Gastroesophageal sphincter (tissue), 4 donors: ENCODE results near the gene CXCR4. TPM values are rescaled to one million over a fixed set of nuclear protein-coding genes. Genes with fewer than 3 reads are reported as not detected.

ENCODE experiments used
- ATAC-seq: fragments of 150-250 bp; one replicate; pipeline ENCODE4 v1.9.1; 2016; ENCODE audit warnings: mild to moderate bottlenecking, moderate library complexity
- H3K27ac ChIP-seq, 4 donors: fragments of 200-600 bp; sonication (generic) in 3 of 4; 1 replicate in 3 of 4; 2 replicates in 1 of 4; pipeline ENCODE4 v1.5.1; 2016 to 2019
- H3K27me3 ChIP-seq: fragments of 200-600 bp; sonication (generic); one replicate; pipeline ENCODE4 v1.5.1; 2019
- H3K36me3 ChIP-seq, 2 donors: fragments of 200-600 bp; sonication (generic); one replicate each; pipeline ENCODE4 v1.5.1; 2019; ENCODE audit warnings: control low read depth in 1 of 2
- H3K4me1 ChIP-seq, 3 donors: fragments of 200-600 bp; sonication (generic); 1 replicate in 2 of 3; 2 replicates in 1 of 3; pipeline ENCODE4 v1.5.1; 2016 to 2019; ENCODE audit warnings: control low read depth in 2 of 3
- H3K4me3 ChIP-seq, 2 donors: fragments of 200-600 bp; sonication (generic); one replicate each; pipeline ENCODE4 v1.5.1; 2019; ENCODE audit warnings: mild to moderate bottlenecking in 1 of 2, moderate library complexity in 1 of 2
- H3K9me3 ChIP-seq, 3 donors: fragments of 200-600 bp; sonication (generic); one replicate each; pipeline ENCODE4 v1.5.1; 2017 to 2019; ENCODE audit warnings: control low read depth in 2 of 3
- CTCF ChIP-seq, 4 experiments: fragments of 200-600 bp in 2 of 4; fragments of 450-650 bp in 2 of 4; sonication (generic) in 1 of 4; IDR thresholded peaks; one replicate each; pipeline ENCODE4 v1.5.1; 2017 to 2019; ENCODE audit warnings: antibody characterized with exemption in 4 of 4, mild to moderate bottlenecking in 2 of 4, moderate library complexity in 2 of 4
- EP300 ChIP-seq: sonication (generic); formaldehyde crosslinking; IDR thresholded peaks from one replicate; pipeline ENCODE4 v1.6.1; 2017; ENCODE audit warnings: antibody characterized with exemption, mild to moderate bottlenecking
- POLR2A ChIP-seq, 2 donors: fragments of 450-650 bp; IDR thresholded peaks; one replicate each; pipeline ENCODE4 v1.6.1; 2017; ENCODE audit warnings: antibody characterized with exemption in 2 of 2, mild to moderate bottlenecking in 2 of 2, moderate library complexity in 1 of 2
- POLR2AphosphoS5 ChIP-seq: sonication (generic); formaldehyde crosslinking; IDR thresholded peaks from one replicate; pipeline ENCODE4 v1.6.1; 2017; ENCODE audit warnings: antibody characterized with exemption
- WGBS, 2 donors: methylation state at CpG; one replicate each; pipeline ENCODE4 v1.1.5; 2018; ENCODE audit warnings: low coverage in 1 of 2; 5-methylcytosine and 5-hydroxymethylcytosine counted together
- total RNA-seq, 4 donors: library from RNA; depleted of rRNA; stranded (reverse); fragments of >200 nt; gene quantifications; one replicate each; pipeline ENCODE4 v1.1.0, GENCODE V29; 2016

CXCR4 gene
- total RNA-seq, 4 donors from 2014 or later: 5.1 to 8.2 (median 7.7) TPM

- no peak for ATAC-seq
- no peaks in the 10 kb centered on the region for H3K27me3 ChIP-seq
- no peaks in the 10 kb centered on the region for H3K4me1 ChIP-seq
- H3K9me3 ChIP-seq: no peaks in the 10 kb centered on the region
- H3K36me3 ChIP-seq: no peaks in the 10 kb centered on the region
- WGBS, 2 donors: 38 to 43% methylated on average over 1 of the region's 2 CpGs
- no peak overlapping the region for H3K4me3 ChIP-seq
- no peak for TF ChIP-seq CTCF (IDR thresholded peaks at IDR 0.05)
- TF ChIP-seq POLR2AphosphoS5: no peak
- no peak for TF ChIP-seq POLR2A (IDR thresholded peaks at IDR 0.05)
- no peak for TF ChIP-seq EP300
- no peak overlapping the region for H3K27ac ChIP-seq
Measured at GRCh38 chr2:136065384-136065783, 52.6 kb downstream of the CXCR4 start.

Other genes starting within 250 kb of the CXCR4 start
- gene MCM6, start 241.7 kb downstream of the CXCR4 start, total RNA-seq: 10 to 100 TPM in 1 of 4 donors, 1 to 10 TPM in 3; 8.2 to 10.1 (median 9.8) TPM
- gene DARS1, start 132.5 kb downstream of the CXCR4 start, total RNA-seq: 100 to 1,000 TPM; 115 to 176 (median 156) TPM